Transverse colon (tissue), 4 donors: ENCODE data around the gene AOPEP. TPM values are rescaled to one million over a fixed set of nuclear protein-coding genes. Genes with fewer than 3 reads are reported as not detected.

Source experiments
- DNase-seq: peaks from one replicate; pipeline ENCODE4 v3.0.0-alpha.2; 2019
- H3K27ac ChIP-seq, 4 donors: fragments of 200-600 bp; sonication (generic); 2 replicates each; pipeline ENCODE4 v1.5.1; 2016 to 2018; ENCODE audit warnings: inconsistent platforms in 4 of 4
- H3K27me3 ChIP-seq: fragments of 200-600 bp; sonication (generic); 2 replicates; pipeline ENCODE4 v1.5.1; 2017; ENCODE audit warnings: inconsistent platforms
- H3K36me3 ChIP-seq, 4 donors: fragments of 200-600 bp; sonication (generic); 2 replicates each; pipeline ENCODE4 v1.5.1; 2017 to 2019; ENCODE audit warnings: inconsistent platforms in 4 of 4
- H3K4me1 ChIP-seq, 4 donors: fragments of 200-600 bp; sonication (generic); 2 replicates each; pipeline ENCODE4 v1.5.1; 2017 to 2020; ENCODE audit warnings: inconsistent platforms in 4 of 4
- H3K4me3 ChIP-seq, 4 donors: fragments of 200-600 bp; sonication (generic); 1 replicate in 1 of 4; 2 replicates in 3 of 4; pipeline versions ENCODE4 v1.5.1 to v1.6.1; 2017 to 2019; ENCODE audit warnings: inconsistent platforms in 4 of 4
- H3K9me3 ChIP-seq, 2 donors: fragments of 200-600 bp; sonication (generic); 2 replicates each; pipeline ENCODE4 v1.5.1; 2017 to 2019; ENCODE audit warnings: inconsistent platforms in 2 of 2
- EP300 ChIP-seq: sonication (generic); formaldehyde crosslinking; IDR thresholded peaks from one replicate; pipeline ENCODE4 v1.6.1; 2017; ENCODE audit warnings: antibody characterized with exemption, low read depth
- POLR2A ChIP-seq: fragments of 450-650 bp; IDR thresholded peaks from one replicate; pipeline ENCODE4 v1.6.1; 2016; ENCODE audit warnings: antibody characterized with exemption, mild to moderate bottlenecking, moderate library complexity
- POLR2AphosphoS5 ChIP-seq, 3 donors: sonication (generic); formaldehyde crosslinking; IDR thresholded peaks; one replicate each; pipeline ENCODE4 v1.6.1; 2016; ENCODE audit warnings: antibody characterized with exemption in 3 of 3
- WGBS, 2 donors: methylation state at CpG; one replicate each; pipeline ENCODE4 v1.1.5; 2018; ENCODE audit warnings: low coverage in 1 of 2; 5-methylcytosine and 5-hydroxymethylcytosine counted together
- in situ Hi-C, 4 donors: fragments of 200-750 bp; cut with MboI; loops; one replicate each; pipeline versions ENCODE4 v1.15.0 to v1.15.1; 2017; ENCODE audit warnings: low sequenced_read_pairs in 3 of 4, low pct_ligation_motif_present in 1 of 4, low pct_unique_long_range_greater_than_20kb in 1 of 4
- intact Hi-C: fragments of 100-400 bp; cut with DNase I; formaldehyde crosslinking; loops from one replicate; pipeline ENCODE4 v1.15.1; 2023; ENCODE audit warnings: low total_unique reads
- total RNA-seq, 4 donors: library from RNA; depleted of rRNA; stranded (reverse); fragments of >200 nt; gene quantifications; one replicate each; pipeline ENCODE4 v1.1.0, GENCODE V29; 2016
- TF ChIP-seq, protein P1 (sequence below), 5 experiments: fragments of 200-600 bp in 3 of 5; fragments of 450-650 bp in 2 of 5; sonication (generic) in 3 of 5; IDR thresholded peaks; 1 replicate in 2 of 5; 2 replicates in 3 of 5; pipeline ENCODE4 v1.5.1; 2016 to 2017; ENCODE audit warnings: antibody characterized with exemption in 5 of 5, inconsistent platforms in 3 of 5, mild to moderate bottlenecking in 2 of 5, moderate library complexity in 1 of 5

The AOPEP gene
- total RNA-seq, 4 donors from 2014 or later = 53.0 to 129 (median 92.7) TPM

DNA sequence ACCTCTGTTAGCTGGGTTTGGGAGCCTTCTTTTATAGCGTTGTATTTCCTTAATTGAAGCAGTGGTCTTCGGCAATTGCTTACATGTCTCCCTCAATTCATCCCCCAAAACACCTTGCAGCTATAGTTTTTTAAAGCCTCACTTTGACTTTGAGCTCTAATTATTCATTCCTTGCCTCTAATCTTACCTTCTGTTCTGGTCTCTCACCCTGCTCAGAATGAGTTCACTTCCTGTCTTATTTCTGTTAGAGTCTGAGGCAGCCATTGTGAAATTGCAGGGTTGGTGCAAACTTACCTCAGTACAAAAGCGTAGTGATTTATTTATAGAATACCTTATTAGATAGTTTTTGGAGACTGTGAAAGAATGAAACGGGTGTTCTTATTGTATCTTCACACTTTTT, 35.0 kb downstream of the AOPEP start:
- Histone ChIP-seq H3K4me1 (no peaks in the 10 kb centered on the region), H3K27ac (no peak overlapping the region), H3K27me3 (no peaks in the 10 kb centered on the region), H3K9me3 (no peaks in the 10 kb centered on the region), H3K36me3 (no peaks in the 10 kb centered on the region), H3K4me3 (no peak overlapping the region)
- DNase-seq = no peak
- TF ChIP-seq POLR2AphosphoS5 (IDR thresholded peaks at IDR 0.05) = no peak
- intact Hi-C loops = no loop called here
- 67 to 81% methylated on average over 4 of the region's 4 CpGs for WGBS, 2 donors
- in situ Hi-C loops = no loop called here

DNA sequence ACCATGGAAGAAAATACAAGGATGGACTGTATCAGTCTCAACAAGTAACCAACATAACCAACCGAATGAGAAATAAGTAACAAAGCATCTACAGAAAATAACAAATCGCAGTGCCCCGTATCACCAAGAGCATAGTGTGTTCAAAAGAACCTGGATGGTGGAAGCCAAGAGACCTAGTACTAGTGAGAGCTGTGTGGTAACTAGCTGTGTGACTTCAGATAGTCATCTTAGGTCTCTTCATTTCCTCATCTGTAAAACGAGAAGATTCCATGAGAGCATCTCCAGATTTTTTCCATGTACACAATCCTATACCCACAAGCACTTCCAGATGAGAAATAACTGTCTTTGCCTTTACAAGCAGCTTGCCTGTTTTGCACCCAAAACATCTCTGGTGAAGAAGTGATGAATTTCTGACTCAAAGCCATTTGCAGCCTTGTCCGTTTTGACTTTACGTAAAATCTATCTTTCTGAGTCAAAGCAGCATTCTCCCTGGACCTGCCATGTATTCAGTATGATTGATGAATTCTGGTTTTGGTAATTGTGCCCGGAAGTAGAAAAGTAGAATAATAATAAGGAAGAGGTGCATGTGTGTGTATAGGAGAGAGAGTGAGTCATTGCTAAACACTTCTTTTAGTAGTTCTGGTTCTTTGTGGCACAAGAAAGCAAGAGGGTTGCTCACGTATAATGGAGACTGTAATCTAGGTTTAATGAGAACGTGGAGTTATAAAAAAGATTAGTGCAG, 41.0 kb downstream of the AOPEP start:
- no peaks in the 10 kb centered on the region for H3K27me3 ChIP-seq
- no peak overlapping the region for H3K27ac ChIP-seq
- no peak overlapping the region for H3K4me3 ChIP-seq
- H3K4me1 ChIP-seq = peaks cover 0 to 2% (median 0%) of the 10 kb centered on the region in 4 donors
- intact Hi-C loops = no loop called here
- no peak for TF ChIP-seq POLR2A
- TF ChIP-seq EP300 = no peak
- TF ChIP-seq, protein P1, sequence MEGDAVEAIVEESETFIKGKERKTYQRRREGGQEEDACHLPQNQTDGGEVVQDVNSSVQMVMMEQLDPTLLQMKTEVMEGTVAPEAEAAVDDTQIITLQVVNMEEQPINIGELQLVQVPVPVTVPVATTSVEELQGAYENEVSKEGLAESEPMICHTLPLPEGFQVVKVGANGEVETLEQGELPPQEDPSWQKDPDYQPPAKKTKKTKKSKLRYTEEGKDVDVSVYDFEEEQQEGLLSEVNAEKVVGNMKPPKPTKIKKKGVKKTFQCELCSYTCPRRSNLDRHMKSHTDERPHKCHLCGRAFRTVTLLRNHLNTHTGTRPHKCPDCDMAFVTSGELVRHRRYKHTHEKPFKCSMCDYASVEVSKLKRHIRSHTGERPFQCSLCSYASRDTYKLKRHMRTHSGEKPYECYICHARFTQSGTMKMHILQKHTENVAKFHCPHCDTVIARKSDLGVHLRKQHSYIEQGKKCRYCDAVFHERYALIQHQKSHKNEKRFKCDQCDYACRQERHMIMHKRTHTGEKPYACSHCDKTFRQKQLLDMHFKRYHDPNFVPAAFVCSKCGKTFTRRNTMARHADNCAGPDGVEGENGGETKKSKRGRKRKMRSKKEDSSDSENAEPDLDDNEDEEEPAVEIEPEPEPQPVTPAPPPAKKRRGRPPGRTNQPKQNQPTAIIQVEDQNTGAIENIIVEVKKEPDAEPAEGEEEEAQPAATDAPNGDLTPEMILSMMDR (IDR thresholded peaks at IDR 0.05) = no peak
- no peak for TF ChIP-seq POLR2AphosphoS5 (IDR thresholded peaks at IDR 0.05)
- in situ Hi-C loops = no loop called here
- WGBS, 2 donors = 81 to 90% methylated on average over 8 to 9 of the region's 9 CpGs
- no peaks in the 10 kb centered on the region for H3K36me3 ChIP-seq
- no peaks in the 10 kb centered on the region for H3K9me3 ChIP-seq
- DNase-seq = no peak

DNA sequence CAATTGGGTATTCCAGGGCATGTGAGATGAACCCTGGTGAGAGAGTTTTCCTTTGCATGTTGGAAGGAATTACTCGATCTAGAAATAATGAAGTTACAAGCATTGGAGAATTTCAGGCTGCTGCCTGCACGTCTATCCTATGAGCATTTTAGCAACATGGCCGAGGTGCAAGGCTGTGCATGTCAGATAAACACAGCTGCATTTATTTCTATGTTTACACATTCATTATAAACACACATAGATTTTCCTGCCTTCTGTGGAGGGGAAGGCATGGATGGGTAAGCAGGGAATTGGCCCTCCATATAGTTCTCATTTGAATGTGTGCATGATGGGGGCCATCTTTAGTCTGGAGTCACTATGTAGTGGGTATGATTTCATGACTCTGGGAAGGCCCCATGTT, 42.3 kb downstream of the AOPEP start:
- WGBS, 2 donors = 91 to 96% methylated on average over 3 of the region's 3 CpGs
- Histone ChIP-seq H3K9me3 (no peaks in the 10 kb centered on the region), H3K4me1 (peaks cover 0 to 2% (median 0%) of the 10 kb centered on the region in 4 donors), H3K27ac (no peak overlapping the region), H3K27me3 (no peaks in the 10 kb centered on the region), H3K36me3 (no peaks in the 10 kb centered on the region), H3K4me3 (no peak overlapping the region)
- TF ChIP-seq EP300 (no peak), POLR2A (no peak), POLR2AphosphoS5 (IDR thresholded peaks at IDR 0.05) (no peak)
- TF ChIP-seq, protein P1 (IDR thresholded peaks at IDR 0.05) = no peak
- intact Hi-C loops (no loop called here), in situ Hi-C loops (no loop called here)
- DNase-seq = no peak

DNA sequence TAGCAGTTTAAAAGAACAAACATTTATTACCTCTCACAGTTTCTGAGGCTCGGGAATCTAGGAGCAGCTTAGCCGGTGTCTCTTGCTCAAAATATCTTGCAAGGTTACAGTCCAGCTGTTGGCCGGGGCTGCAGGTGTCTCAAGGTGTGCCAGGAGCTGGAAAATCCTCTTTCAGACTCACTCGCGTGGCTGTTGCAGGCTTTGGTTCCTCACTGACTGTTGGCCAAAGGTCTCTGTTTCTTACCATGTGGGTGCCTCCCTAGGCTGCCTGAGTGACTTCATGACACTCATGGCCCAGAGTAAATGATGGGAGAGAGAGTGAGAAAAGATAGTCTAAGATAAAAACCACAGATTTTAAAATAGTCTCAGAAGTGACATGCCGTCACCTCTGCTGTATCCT, 43.8 kb downstream of the AOPEP start:
- intact Hi-C loops (no loop called here), in situ Hi-C loops (no loop called here)
- no peak for DNase-seq
- Histone ChIP-seq H3K4me1 (peaks cover 0 to 2% (median 0%) of the 10 kb centered on the region in 4 donors), H3K4me3 (no peak overlapping the region), H3K9me3 (no peaks in the 10 kb centered on the region), H3K27me3 (no peaks in the 10 kb centered on the region), H3K36me3 (no peaks in the 10 kb centered on the region), H3K27ac (no peak overlapping the region)
- TF ChIP-seq POLR2A = no peak
- 52 to 80% methylated on average over 1 to 6 of the region's 6 CpGs for WGBS, 2 donors

DNA sequence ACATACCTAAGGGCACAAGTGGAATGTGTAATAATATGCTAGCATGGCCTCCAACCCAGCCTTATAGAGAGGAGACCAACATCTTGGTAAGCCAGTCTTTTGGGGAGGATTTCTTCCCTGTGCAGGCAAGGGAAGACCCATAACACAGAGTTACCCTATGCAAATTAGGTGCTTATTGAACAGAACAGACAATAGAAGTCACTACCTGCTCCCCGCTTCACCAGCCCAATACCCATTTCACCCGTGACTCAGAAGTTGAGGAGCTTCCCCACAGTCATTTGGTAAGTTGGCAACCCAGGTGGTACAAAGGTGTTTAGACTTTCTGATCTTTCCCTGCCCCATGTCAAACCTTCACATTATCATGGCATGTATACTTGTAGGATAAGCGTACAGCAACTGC, 44.6 kb downstream of the AOPEP start:
- intact Hi-C loops = no loop called here
- in situ Hi-C loops = no loop called here
- 89 to 100% methylated on average over 1 to 3 of the region's 3 CpGs for WGBS, 2 donors

More for the DNA sequence above, 44.6 kb downstream of the AOPEP start:
- TF ChIP-seq POLR2AphosphoS5 (IDR thresholded peaks at IDR 0.05) (no peak), EP300 (no peak), POLR2A (no peak)
- TF ChIP-seq, protein P1 (IDR thresholded peaks at IDR 0.05) = no peak
- Histone ChIP-seq H3K36me3 (no peaks in the 10 kb centered on the region), H3K9me3 (no peaks in the 10 kb centered on the region), H3K27ac (no peak overlapping the region), H3K4me3 (no peak overlapping the region), H3K27me3 (no peaks in the 10 kb centered on the region), H3K4me1 (peaks cover 0 to 2% (median 0%) of the 10 kb centered on the region in 4 donors)
- no peak for DNase-seq
